MM.1S (cell line): ENCODE data around the gene KLHL12.

Source experiments
- DNase-seq: peaks from one replicate; pipeline ENCODE4 v3.0.0-alpha.2; 2015
- H2AFZ ChIP-seq: fragments of 300-600 bp; sonication (generic); 2 replicates; pipeline ENCODE4 v1.6.0; 2016; ENCODE audit warnings: antibody characterized with exemption, low read length
- H3F3A ChIP-seq: fragments of 300-600 bp; sonication (generic); 2 replicates; pipeline ENCODE4 v1.6.1; 2016; ENCODE audit warnings: mild to moderate bottlenecking, antibody characterized with exemption, low read length, moderate library complexity, mixed read lengths; ENCODE audit not compliant: insufficient read depth
- H3K27ac ChIP-seq: fragments of 300-600 bp; sonication (generic); 2 replicates; pipeline ENCODE4 v1.5.1; 2016; ENCODE audit warnings: mild to moderate bottlenecking, low read length
- H3K27me3 ChIP-seq: fragments of 300-600 bp; sonication (generic); replicated peaks from 2 replicates; pipeline ENCODE4 v1.6.0; 2016; ENCODE audit warnings: low read length; ENCODE audit not compliant: insufficient read depth
- H3K36me3 ChIP-seq: fragments of 300-600 bp; sonication (generic); replicated peaks from 2 replicates; pipeline ENCODE4 v1.6.1; 2016; ENCODE audit warnings: mild to moderate bottlenecking, low read length, mixed read lengths; ENCODE audit not compliant: insufficient read depth
- H3K4me1 ChIP-seq: fragments of 300-600 bp; sonication (generic); 2 replicates; pipeline ENCODE4 v1.6.1; 2016; ENCODE audit warnings: low read length, mixed read lengths
- H3K4me2 ChIP-seq: fragments of 300-600 bp; sonication (generic); 2 replicates; pipeline ENCODE4 v1.6.0; 2016; ENCODE audit warnings: low read depth, low read length
- H3K4me3 ChIP-seq: fragments of 300-600 bp; sonication (generic); 2 replicates; pipeline ENCODE4 v1.5.1; 2016; ENCODE audit warnings: low read length, mixed read lengths
- H3K79me2 ChIP-seq: fragments of 300-600 bp; sonication (generic); 2 replicates; pipeline ENCODE4 v1.6.1; 2016; ENCODE audit warnings: mixed run types, low read length, mixed read lengths
- H3K9ac ChIP-seq: fragments of 300-600 bp; sonication (generic); 2 replicates; pipeline ENCODE4 v1.6.1; 2016; ENCODE audit warnings: low read length, mixed read lengths
- H3K9me2 ChIP-seq: fragments of 300-600 bp; sonication (generic); replicated peaks from 2 replicates; pipeline ENCODE4 v1.6.1; 2016; ENCODE audit warnings: mild to moderate bottlenecking, low read length, mixed read lengths; ENCODE audit not compliant: insufficient read depth
- H3K9me3 ChIP-seq: fragments of 300-600 bp; sonication (generic); replicated peaks from 2 replicates; pipeline ENCODE4 v1.6.1; 2016; ENCODE audit warnings: mild to moderate bottlenecking, low read length, mixed read lengths; ENCODE audit not compliant: insufficient read depth
- H4K20me1 ChIP-seq: fragments of 300-600 bp; sonication (generic); 2 replicates; pipeline ENCODE4 v1.6.1; 2016; ENCODE audit warnings: mild to moderate bottlenecking, low read length, moderate library complexity, mixed read lengths; ENCODE audit not compliant: insufficient read depth
- EZH2 ChIP-seq: fragments of 300-600 bp; sonication (generic); optimal IDR thresholded peaks from 2 replicates; pipeline ENCODE3; 2017; ENCODE audit warnings: low read depth, mild to moderate bottlenecking, antibody characterized with exemption, low read length, mixed read lengths
- EZH2phosphoT487 ChIP-seq: fragments of 300-600 bp; sonication (generic); IDR thresholded peaks from 2 replicates; pipeline ENCODE4 v1.6.1; 2018; ENCODE audit warnings: antibody characterized with exemption, low read length
- TF ChIP-seq, protein P1 (sequence below): fragments of 300-600 bp; sonication (generic); IDR thresholded peaks from 2 replicates; pipeline ENCODE4 v1.5.1; 2016; ENCODE audit warnings: antibody characterized with exemption, low read length, mixed read lengths

The KLHL12 gene

DNA sequence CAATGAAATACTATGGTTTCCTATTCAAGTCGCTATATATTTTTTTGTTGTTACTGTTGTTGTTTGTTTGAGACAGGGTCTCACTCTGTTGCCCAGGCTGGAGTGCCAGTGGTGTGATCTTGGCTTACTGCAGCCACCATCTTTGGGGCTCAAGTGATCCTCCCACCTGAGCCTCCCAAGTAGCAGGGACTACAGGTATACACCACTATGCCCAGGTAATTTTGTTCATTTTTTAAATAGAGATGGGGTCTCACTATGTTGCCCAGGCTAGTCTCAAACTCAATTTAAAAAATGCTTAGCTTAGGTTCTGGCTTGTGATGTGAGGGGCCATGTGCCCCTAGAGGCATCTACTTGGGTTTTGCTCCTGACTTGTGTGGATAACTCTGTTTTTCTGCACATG lies 47.9 kb downstream of the KLHL12 start:
- Histone ChIP-seq H3K27ac (no peak overlapping the region), H3K4me2 (no peak overlapping the region), H3K36me3 (0 out of 2 replicates have a peak, but pooled peaks cover 12% of the 10 kb centered on the region), H3K4me1 (no peaks in the 10 kb centered on the region), H3K9ac (no peak overlapping the region), H3K9me2 (no peaks in the 10 kb centered on the region), H4K20me1 (no peaks in the 10 kb centered on the region), H3K79me2 (peaks cover 22% of the 10 kb centered on the region), H3K9me3 (no peaks in the 10 kb centered on the region), H2AFZ (no peak overlapping the region), H3F3A (no peaks in the 10 kb centered on the region; the same call in 1 of the 2 replicates), H3K27me3 (no peaks in the 10 kb centered on the region), H3K4me3 (no peak overlapping the region)
- DNase-seq, result no peak
- TF ChIP-seq, protein P1, sequence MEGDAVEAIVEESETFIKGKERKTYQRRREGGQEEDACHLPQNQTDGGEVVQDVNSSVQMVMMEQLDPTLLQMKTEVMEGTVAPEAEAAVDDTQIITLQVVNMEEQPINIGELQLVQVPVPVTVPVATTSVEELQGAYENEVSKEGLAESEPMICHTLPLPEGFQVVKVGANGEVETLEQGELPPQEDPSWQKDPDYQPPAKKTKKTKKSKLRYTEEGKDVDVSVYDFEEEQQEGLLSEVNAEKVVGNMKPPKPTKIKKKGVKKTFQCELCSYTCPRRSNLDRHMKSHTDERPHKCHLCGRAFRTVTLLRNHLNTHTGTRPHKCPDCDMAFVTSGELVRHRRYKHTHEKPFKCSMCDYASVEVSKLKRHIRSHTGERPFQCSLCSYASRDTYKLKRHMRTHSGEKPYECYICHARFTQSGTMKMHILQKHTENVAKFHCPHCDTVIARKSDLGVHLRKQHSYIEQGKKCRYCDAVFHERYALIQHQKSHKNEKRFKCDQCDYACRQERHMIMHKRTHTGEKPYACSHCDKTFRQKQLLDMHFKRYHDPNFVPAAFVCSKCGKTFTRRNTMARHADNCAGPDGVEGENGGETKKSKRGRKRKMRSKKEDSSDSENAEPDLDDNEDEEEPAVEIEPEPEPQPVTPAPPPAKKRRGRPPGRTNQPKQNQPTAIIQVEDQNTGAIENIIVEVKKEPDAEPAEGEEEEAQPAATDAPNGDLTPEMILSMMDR, result no peak
- no peak for TF ChIP-seq EZH2phosphoT487
- no peak for TF ChIP-seq EZH2

DNA sequence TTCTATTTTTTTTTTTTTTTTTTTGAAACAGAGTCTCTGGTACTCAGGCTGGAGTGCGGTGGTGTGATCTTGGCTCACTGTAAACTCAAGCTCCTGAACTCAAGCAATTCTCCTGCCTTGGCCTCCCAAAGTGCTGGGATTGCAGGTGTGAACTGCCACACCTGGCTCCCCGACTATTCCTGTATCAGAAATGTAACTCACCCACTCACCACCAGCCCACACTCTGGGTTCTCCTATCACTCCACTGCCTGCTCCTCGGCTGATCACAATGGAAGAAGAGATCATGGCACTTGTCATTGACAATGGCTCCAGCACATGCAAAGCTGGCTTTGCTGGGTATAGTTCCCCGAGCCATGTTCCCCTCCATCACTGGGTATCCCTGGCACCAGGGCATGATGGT lies 54.0 kb downstream of the KLHL12 start:
- no peak for TF ChIP-seq EZH2phosphoT487
- TF ChIP-seq, protein P1, result no peak
- no peak for TF ChIP-seq EZH2
- H3K9ac ChIP-seq, result no peak overlapping the region
- no peak overlapping the region for H3K4me2 ChIP-seq
- no peak for DNase-seq
- H2AFZ ChIP-seq, result no peak overlapping the region
- no peaks in the 10 kb centered on the region for H3K36me3 ChIP-seq
- H3K4me3 ChIP-seq, result no peak overlapping the region
- no peaks in the 10 kb centered on the region for H3K9me2 ChIP-seq
- no peaks in the 10 kb centered on the region for H3K79me2 ChIP-seq
- no peaks in the 10 kb centered on the region; the same call in 1 of the 2 replicates for H3F3A ChIP-seq
- no peaks in the 10 kb centered on the region for H3K9me3 ChIP-seq
- H3K4me1 ChIP-seq, result no peaks in the 10 kb centered on the region
- no peaks in the 10 kb centered on the region for H4K20me1 ChIP-seq
- H3K27ac ChIP-seq, result no peak overlapping the region
- no peaks in the 10 kb centered on the region for H3K27me3 ChIP-seq

DNA sequence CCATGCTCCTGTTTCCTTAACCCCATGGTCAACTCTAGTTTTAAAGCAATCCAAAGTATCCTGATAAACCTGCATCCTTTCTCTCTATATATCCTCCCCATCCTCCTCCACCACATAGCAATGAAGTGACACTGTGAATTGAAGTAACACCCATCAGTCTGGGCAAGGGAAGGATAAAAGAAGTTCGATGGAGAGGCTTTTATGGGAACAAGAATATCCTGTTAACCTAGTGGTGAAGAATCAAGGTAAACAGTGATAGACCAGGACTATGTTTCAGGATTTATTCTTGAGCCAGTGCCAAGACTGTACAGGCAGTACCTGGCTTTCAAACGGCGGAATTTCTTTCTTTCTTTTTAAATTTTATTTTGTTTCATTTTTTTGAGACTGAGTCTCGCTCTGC lies 55.7 kb downstream of the KLHL12 start:
- 0 out of 2 replicates have a peak, but pooled peaks cover under 1% of the 10 kb centered on the region for H3K27me3 ChIP-seq
- no peak for DNase-seq
- no peak overlapping the region for H3K9ac ChIP-seq
- TF ChIP-seq, protein P1, result no peak
- H3K27ac ChIP-seq, result no peak overlapping the region
- no peak overlapping the region for H3K4me3 ChIP-seq
- H3F3A ChIP-seq, result no peaks in the 10 kb centered on the region
- H3K9me3 ChIP-seq, result no peaks in the 10 kb centered on the region
- H2AFZ ChIP-seq, result no peak overlapping the region
- no peaks in the 10 kb centered on the region for H3K9me2 ChIP-seq
- no peaks in the 10 kb centered on the region for H3K79me2 ChIP-seq
- no peaks in the 10 kb centered on the region for H4K20me1 ChIP-seq
- H3K36me3 ChIP-seq, result no peaks in the 10 kb centered on the region
- H3K4me2 ChIP-seq, result no peak overlapping the region
- no peaks in the 10 kb centered on the region for H3K4me1 ChIP-seq
